AG09309 (cell line): ENCODE data around the gene SNX6.

Experiments used
- DNase-seq: peaks from one replicate; pipeline ENCODE4 v3.0.0-alpha.2; 2010; ENCODE audit warnings: low read depth
- H3K4me3 ChIP-seq: 2 replicates; pipeline ENCODE4 v1.5.1; 2011; ENCODE audit warnings: mild to moderate bottlenecking, low read depth, low read length, moderate library complexity; ENCODE audit not compliant: control insufficient read depth
- TF ChIP-seq, protein P1 (sequence below): IDR thresholded peaks from 2 replicates; pipeline ENCODE4 v1.5.1; 2011; ENCODE audit warnings: mild to moderate bottlenecking, low read depth, low read length, inconsistent platforms; ENCODE audit not compliant: insufficient read depth, control insufficient read depth; ENCODE audit errors: missing control alignments

Gene SNX6

DNA sequence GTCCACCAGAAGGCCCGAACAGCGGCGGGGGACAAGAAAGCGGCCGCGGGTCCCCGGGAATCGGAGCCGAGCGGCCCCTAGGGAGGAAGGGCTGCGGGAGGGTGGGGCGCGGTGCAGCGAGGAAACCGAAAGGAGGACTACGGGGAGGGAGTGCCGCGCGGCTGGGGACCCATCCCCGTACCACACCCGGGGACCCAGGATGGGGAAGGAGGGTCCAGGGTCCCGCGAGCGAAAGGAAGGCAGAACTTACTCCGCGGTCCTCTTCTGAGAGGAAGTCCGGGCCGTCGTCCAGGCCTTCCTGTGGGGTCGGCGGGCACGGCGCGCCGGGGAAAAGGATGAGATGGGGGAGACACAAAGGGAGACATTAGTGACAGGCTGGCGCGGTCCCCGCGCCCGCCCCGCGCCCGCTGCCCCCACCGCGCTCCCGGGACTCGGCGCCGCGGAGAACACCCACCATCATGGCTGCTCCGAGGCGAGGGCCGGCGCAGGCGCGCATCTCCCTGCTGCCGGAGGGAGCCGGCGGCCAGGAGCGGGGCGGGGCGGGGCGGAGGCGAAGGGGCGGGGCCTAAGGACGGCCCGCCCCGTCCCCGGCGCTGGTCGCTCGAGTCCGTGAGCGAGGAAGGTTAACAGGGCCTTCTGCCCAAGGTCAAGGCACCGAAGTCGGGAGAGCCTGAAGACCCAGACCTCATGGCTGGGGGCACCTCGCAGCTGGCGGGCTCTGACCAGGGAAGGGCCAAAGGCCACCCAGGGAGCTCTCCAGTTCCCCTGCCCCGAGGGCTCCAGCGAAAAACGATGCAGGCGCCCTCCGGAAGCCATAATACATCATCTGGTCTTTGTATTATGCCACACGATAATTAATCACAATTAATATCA lies at the start of gene SNX6:
TSS of gene SNX6 (minus strand) at position 492 of the 873 bp plus-strand sequence. CDS start at position 460, 32 bp downstream.
- TF ChIP-seq, protein P1, sequence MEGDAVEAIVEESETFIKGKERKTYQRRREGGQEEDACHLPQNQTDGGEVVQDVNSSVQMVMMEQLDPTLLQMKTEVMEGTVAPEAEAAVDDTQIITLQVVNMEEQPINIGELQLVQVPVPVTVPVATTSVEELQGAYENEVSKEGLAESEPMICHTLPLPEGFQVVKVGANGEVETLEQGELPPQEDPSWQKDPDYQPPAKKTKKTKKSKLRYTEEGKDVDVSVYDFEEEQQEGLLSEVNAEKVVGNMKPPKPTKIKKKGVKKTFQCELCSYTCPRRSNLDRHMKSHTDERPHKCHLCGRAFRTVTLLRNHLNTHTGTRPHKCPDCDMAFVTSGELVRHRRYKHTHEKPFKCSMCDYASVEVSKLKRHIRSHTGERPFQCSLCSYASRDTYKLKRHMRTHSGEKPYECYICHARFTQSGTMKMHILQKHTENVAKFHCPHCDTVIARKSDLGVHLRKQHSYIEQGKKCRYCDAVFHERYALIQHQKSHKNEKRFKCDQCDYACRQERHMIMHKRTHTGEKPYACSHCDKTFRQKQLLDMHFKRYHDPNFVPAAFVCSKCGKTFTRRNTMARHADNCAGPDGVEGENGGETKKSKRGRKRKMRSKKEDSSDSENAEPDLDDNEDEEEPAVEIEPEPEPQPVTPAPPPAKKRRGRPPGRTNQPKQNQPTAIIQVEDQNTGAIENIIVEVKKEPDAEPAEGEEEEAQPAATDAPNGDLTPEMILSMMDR, result no peak
- no peak for DNase-seq
- H3K4me3 ChIP-seq, result peak within 1 kb of the TSS; percentile 74

DNA sequence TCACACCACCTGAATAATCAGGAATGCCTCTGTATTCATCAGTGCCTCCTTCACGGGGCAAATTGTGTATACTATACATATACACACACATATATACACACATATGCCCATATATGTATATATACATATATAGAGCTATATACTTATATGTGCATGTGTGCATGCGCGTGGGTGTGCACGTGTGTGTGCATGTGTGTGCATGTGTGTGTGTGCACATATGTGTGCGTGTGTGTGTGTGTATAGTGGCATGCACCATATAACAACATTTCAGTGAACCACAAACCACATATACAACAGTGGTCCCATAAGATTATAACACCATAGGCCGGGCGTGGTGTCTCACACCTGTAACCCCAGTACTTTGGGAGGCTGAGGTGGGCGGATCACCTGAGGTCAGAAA lies 48.8 kb upstream of the SNX6 start:
- no peak overlapping the region for H3K4me3 ChIP-seq
- DNase-seq, result no peak
- TF ChIP-seq, protein P1, result no peak

DNA sequence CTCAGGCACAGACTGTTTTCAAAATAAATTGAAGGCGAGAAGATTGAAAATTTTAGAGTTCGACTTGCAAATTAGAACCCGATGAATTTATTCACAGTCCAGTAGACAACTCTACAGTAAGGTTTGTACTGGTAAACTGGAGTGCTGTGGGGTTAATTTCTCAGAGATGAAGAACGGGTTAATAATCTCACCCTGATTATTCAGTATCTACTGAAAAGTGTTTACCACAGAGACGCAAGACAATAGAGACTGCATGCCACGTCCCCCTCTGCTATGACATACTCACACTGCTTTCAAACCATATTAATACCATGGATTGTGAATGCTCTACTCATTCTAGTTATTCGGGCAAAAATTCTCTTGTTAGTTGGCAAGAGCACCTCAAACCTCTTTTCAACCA lies 48.4 kb upstream of the SNX6 start:
- TF ChIP-seq, protein P1, result no peak
- H3K4me3 ChIP-seq, result no peak overlapping the region
- no peak for DNase-seq

DNA sequence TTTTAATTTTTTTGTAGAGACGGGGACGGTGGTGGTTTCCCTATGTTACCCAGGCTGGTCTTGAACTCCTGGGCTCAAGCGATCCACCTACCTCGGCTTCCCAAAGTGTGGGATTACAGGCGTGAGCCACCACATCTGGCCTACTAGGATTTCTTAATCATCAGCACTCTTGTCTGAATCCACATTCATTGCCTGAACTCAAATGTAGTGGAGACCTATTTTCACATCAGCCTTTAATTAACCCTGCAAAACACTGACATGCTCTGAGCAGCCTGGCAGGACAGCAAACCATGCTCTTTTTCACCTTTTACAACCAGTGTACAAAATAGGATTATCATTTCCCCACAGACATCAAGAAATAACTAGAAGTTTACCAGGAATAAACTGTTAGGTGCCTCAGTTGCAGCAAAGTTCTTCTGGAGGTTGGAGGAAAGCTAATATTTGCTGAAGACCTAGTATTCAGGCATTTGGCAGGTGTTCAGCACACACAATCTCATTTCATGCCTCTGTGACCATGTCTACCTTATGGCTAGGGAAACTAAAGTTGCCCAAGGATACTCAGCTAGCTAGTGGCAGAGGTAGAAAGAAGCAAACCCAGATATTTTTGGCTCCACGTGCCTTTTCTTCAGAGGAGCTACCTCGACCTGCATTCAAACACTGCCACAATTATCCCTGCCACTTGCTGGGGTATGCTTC lies 46.7 kb upstream of the SNX6 start:
- H3K4me3 ChIP-seq, result no peak overlapping the region
- TF ChIP-seq, protein P1, result no peak
- no peak for DNase-seq

DNA sequence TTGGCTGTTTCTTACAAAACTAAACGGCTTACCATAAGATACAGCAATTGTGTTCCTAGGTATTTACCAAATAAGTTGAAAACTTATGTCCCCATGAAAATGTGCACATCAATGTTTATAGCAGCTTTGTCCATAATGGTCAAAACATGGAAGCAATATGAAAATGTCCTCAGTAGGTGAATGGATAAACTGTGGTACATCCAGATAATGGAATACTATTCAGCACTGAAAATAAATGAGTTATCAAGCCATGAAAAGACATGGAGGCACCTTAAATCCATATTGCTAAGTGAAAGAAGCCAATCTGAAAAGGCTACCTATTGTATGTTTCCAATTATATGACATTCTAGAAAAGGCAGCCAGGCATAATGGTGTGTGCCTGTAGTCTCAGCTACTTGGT lies 43.8 kb upstream of the SNX6 start:
- TF ChIP-seq, protein P1, result no peak
- no peak for DNase-seq
- no peak overlapping the region for H3K4me3 ChIP-seq

DNA sequence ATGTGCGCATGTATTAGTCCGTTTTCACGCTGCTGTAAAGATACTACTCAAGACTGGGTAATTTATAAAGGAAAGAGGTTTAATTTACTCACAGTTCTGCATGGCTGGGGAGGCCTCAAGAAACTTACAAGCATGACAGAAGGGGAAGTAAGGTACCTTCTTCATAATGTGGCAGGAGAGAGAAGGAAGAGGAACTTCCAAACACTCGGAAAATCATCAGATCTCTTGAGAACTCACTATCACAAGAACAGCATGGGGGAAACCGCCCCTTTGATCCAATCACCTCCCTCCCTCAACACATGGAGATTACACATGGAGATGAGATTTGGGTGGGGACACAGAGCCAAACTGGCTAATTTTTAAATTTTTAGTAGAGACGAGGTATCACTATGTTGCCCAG lies 41.8 kb upstream of the SNX6 start:
- TF ChIP-seq, protein P1, result no peak
- DNase-seq, result no peak
- H3K4me3 ChIP-seq, result no peak overlapping the region
